GM12801 (cell line): ENCODE results near the gene ACSF3.

Experiments used
- CTCF ChIP-seq: IDR thresholded peaks from one replicate; pipeline ENCODE4 v1.5.1; 2011; ENCODE audit warnings: control low read depth; ENCODE audit not compliant: insufficient read length; ENCODE audit errors: extremely low read depth

The ACSF3 gene

GRCh38 chr16:89048090-89048725, 45.4 kb upstream of the ACSF3 start:
- TF ChIP-seq CTCF = no peak

- TF ChIP-seq CTCF = no peak
Observed at GRCh38 chr16:89048871-89049422, 44.7 kb upstream of the ACSF3 start.

- no peak for TF ChIP-seq CTCF
Observed at GRCh38 chr16:89049484-89050118, 44.1 kb upstream of the ACSF3 start.

- TF ChIP-seq CTCF = no peak
Observed at GRCh38 chr16:89050119-89050867, 43.4 kb upstream of the ACSF3 start.

GRCh38 chr16:89050868-89051311, 42.8 kb upstream of the ACSF3 start:
- no peak for TF ChIP-seq CTCF

GRCh38 chr16:89051521-89052166, 42.0 kb upstream of the ACSF3 start:
- no peak for TF ChIP-seq CTCF

GRCh38 chr16:89052191-89052889, 41.3 kb upstream of the ACSF3 start:
- no peak for TF ChIP-seq CTCF
